MM.1S (cell line): Measurements from ENCODE around the gene FTL.

ENCODE experiments used
- CTCF ChIP-seq: fragments of 300-600 bp; sonication (generic); IDR thresholded peaks from 2 replicates; pipeline ENCODE4 v1.5.1; 2016; ENCODE audit warnings: antibody characterized with exemption, low read length, mixed read lengths
- EZH2 ChIP-seq: fragments of 300-600 bp; sonication (generic); optimal IDR thresholded peaks from 2 replicates; pipeline ENCODE3; 2017; ENCODE audit warnings: low read depth, mild to moderate bottlenecking, antibody characterized with exemption, low read length, mixed read lengths

GRCh38 chr19:48966541-48967345 is 1.6 kb downstream of the FTL start:
- no peak for TF ChIP-seq CTCF
- TF ChIP-seq EZH2, result no peak
